Measurements from ENCODE around the gene CDC42BPB.

DNA sequence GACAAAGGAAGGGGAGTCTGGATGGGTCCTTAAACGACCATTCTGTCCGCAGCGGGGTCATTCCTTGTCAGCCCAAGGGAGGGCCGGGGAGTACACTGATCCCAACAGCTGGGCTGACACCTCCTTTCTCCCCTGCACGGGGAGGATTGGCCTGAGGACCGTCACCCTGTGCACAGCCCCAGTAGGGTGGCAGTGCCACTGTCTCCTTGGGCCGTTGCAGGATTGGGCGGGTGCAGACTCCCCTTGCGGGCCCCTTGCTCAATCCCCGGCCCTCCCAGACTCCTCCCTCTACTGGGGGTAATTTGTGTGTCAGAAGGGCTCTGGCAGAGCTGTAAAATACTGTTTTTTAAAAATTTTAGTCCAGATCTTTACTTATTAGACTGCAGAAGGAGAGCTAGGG is 147.4 kb downstream of the CDC42BPB start:
- TF ChIP-seq, protein P1, sequence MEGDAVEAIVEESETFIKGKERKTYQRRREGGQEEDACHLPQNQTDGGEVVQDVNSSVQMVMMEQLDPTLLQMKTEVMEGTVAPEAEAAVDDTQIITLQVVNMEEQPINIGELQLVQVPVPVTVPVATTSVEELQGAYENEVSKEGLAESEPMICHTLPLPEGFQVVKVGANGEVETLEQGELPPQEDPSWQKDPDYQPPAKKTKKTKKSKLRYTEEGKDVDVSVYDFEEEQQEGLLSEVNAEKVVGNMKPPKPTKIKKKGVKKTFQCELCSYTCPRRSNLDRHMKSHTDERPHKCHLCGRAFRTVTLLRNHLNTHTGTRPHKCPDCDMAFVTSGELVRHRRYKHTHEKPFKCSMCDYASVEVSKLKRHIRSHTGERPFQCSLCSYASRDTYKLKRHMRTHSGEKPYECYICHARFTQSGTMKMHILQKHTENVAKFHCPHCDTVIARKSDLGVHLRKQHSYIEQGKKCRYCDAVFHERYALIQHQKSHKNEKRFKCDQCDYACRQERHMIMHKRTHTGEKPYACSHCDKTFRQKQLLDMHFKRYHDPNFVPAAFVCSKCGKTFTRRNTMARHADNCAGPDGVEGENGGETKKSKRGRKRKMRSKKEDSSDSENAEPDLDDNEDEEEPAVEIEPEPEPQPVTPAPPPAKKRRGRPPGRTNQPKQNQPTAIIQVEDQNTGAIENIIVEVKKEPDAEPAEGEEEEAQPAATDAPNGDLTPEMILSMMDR (IDR thresholded peaks at IDR 0.05) = no peak
- TF ChIP-seq POLR2A (IDR thresholded peaks at IDR 0.05) = no peak
